ENCODE data around the gene SERPINA5. TPM values are rescaled to one million over a fixed set of nuclear protein-coding genes. Genes with fewer than 3 reads are reported as not detected.
"Not testable (repeated sequence)": the region's sequence is repeated elsewhere in the genome, so short reads cannot be mapped to it uniquely, and the experiment has no call there.

SERPINA5 gene
- total RNA-seq, 4 donors from 2014 or later, result not detected

DNA sequence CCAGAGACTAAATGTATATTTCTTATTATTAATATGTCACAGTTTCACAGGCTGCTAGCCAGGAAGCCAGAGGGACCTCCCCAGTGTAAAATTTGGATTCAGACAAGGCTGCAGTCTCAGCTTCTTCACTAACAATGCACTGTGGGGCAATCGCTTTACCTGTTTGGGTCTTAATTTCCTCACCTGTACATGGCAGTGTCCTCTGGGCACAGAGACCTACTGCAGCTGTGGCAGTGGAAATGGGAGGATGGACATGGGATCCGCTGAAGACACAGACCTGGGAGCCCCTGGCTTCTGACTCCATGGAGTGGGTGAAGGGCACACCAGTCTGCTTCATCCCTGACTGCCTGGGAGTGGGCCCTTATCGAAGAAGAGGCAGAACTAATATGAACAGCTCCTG lies 6.9 kb upstream of the SERPINA5 start:
- TF ChIP-seq, protein P1, sequence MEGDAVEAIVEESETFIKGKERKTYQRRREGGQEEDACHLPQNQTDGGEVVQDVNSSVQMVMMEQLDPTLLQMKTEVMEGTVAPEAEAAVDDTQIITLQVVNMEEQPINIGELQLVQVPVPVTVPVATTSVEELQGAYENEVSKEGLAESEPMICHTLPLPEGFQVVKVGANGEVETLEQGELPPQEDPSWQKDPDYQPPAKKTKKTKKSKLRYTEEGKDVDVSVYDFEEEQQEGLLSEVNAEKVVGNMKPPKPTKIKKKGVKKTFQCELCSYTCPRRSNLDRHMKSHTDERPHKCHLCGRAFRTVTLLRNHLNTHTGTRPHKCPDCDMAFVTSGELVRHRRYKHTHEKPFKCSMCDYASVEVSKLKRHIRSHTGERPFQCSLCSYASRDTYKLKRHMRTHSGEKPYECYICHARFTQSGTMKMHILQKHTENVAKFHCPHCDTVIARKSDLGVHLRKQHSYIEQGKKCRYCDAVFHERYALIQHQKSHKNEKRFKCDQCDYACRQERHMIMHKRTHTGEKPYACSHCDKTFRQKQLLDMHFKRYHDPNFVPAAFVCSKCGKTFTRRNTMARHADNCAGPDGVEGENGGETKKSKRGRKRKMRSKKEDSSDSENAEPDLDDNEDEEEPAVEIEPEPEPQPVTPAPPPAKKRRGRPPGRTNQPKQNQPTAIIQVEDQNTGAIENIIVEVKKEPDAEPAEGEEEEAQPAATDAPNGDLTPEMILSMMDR (IDR thresholded peaks at IDR 0.05), result no peak
- TF ChIP-seq POLR2A (IDR thresholded peaks at IDR 0.05), result no peak
- Histone ChIP-seq H3K27me3 (no peaks in the 10 kb centered on the region), H3K36me3 (no peaks in the 10 kb centered on the region), H3K4me3 (no peak overlapping the region), H3K27ac (no peak overlapping the region), H3K4me1 (no peaks in the 10 kb centered on the region), H3K9me3 (no peaks in the 10 kb centered on the region)
- DNase-seq, result no peak

DNA sequence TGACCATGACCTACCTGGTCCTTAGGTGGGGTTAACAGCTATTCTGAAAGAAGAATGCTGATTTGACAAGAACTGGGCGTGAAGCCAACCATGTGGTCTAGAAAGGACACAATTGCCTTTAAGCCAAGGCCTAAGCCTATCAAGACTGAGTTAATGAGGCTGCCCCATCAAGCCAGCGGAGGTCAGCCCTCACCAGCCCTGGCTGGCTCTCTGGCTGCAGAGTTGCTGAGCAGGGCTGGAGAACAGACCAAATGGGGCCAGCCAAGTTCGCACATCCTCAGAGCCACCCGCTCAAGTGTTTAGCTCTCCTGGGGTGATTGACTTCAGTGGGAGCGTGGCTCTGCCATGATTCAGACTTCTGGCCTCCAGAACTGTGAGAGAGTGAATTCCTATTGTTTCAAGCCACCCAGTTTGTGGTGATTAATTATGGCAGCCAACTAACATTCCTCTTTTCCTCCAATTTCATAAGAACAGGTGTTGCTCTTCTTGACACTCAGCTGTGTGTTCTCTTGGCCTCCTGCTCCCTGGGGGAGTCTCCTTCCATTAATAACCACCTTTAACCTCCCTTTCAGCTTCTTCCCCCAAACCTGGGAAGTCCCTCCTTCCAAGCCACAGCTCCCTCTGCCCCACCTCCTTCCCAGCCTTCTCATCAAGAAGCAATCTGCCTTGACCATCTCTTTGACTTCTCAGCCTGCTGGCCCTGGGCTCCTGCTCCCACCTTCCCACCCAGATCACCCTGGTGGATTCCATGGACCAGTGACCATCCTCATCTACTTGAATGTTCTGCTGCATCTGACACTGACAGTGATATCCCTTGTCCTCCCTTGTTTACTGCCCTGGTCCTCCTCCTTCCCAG lies 5.3 kb upstream of the SERPINA5 start:
- DNase-seq, result peak in 1 of 3 donors; percentile 21
- no peak overlapping the region for H3K27ac ChIP-seq
- no peaks in the 10 kb centered on the region for H3K36me3 ChIP-seq
- no peaks in the 10 kb centered on the region for H3K27me3 ChIP-seq
- H3K4me3 ChIP-seq, result no peak overlapping the region
- no peaks in the 10 kb centered on the region for H3K9me3 ChIP-seq
- TF ChIP-seq POLR2A (IDR thresholded peaks at IDR 0.05), result no peak
- TF ChIP-seq, protein P1 (IDR thresholded peaks at IDR 0.05), result no peak
- no peaks in the 10 kb centered on the region for H3K4me1 ChIP-seq

DNA sequence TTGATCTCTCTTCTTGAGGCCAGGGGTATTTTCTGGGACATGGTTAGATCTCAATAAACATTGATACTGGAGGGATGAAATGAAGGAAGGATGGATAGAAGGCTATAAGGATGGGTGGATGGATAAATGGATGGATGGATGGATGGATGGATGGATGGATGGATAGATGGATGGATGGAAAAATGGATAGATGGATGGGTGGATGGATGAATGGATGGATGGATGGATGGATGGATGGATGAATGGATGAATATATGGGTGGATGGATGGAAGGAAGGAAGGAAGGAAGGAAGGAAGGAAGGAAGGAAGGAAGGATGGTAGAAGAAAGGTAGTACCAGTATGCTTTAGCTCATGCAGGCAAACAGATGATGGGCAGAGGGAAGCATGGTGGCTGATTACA lies 3.8 kb upstream of the SERPINA5 start:
- not testable (repeated sequence) for H3K4me1 ChIP-seq, H3K27me3 ChIP-seq, H3K4me3 ChIP-seq, H3K36me3 ChIP-seq, DNase-seq, H3K27ac ChIP-seq, H3K9me3 ChIP-seq

DNA sequence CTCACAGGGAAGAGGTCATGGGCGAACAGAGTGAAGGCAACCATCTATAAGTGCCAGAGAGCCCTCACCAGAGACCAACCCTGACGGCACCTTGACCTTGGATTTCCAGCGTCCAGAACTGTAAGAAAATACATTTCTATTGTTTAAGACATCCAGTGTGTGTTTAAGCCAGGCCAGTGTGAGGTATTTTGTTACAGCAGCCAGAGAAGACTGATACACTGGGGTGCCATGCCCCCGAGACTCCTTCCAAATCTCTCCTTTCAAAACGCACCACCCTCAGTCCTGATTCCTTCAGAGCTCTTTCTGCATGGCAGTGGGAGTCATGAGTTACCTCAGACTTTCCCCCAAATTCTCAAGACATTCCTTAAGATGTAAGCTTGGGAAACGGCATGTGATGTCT lies 2.5 kb upstream of the SERPINA5 start:
- no peak for TF ChIP-seq POLR2A (IDR thresholded peaks at IDR 0.05)
- TF ChIP-seq, protein P1 (IDR thresholded peaks at IDR 0.05), result no peak
- no peak overlapping the region for H3K4me3 ChIP-seq

DNA sequence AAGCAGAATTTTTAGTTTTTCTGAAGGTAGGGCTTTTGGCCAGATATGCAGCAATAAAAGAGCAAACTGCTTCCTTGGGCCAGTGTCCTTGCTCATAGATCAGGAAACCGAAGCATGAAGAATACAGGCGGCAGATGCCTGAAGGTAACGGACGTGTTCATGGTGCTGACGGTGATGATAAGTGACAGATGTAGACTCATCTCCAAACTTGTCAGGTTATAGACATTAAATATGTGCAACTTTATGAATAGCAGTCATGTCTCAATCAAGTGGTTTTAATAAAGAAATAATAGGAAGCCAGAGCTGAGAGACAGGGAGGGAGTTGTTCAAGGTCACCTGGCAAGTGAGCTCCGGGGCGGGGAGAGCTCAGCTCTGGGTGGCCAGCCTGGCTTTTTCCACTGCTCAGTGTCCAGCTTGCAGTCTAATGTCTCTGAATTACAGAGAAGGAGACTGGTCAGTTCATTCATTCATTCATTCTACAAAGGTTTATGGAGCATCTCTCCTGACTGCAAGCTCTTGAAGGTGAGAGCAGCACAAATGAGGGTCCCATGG lies 1.0 kb downstream of the SERPINA5 start:
- Histone ChIP-seq H3K27me3 (no peaks in the 10 kb centered on the region), H3K36me3 (no peaks in the 10 kb centered on the region), H3K4me1 (no peaks in the 10 kb centered on the region), H3K27ac (no peak overlapping the region), H3K9me3 (no peaks in the 10 kb centered on the region), H3K4me3 (no peak overlapping the region)
- DNase-seq, result no peak
- no peak for TF ChIP-seq POLR2A (IDR thresholded peaks at IDR 0.05)
- TF ChIP-seq, protein P1 (IDR thresholded peaks at IDR 0.05), result no peak

More for the DNA sequence above, 2.5 kb upstream of the SERPINA5 start:
- H3K27ac ChIP-seq, result no peak overlapping the region
- peak in 1 of 3 donors; percentile 8 for DNase-seq
- no peaks in the 10 kb centered on the region for H3K27me3 ChIP-seq
- no peaks in the 10 kb centered on the region for H3K36me3 ChIP-seq
- H3K4me1 ChIP-seq, result no peaks in the 10 kb centered on the region
- H3K9me3 ChIP-seq, result no peaks in the 10 kb centered on the region

DNA sequence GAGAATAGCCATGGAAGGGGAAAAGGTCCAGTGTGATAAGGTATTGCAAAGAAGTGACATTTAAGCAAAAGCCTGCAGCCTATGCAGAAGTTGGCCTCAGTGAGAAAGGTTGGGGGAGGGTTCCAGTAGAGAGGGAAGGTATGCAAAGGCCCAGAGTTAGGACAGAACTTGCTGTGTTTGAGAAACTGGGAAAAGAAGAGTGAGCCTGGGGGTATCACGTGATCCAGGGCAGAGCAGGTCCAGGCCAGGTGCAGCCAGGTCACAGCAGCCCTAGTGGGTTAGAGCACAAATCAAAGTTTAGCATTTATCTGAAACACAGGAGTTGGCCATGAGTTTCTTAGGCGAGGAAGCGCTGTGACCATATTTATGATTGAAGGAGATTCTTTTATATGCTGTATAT lies 1.6 kb downstream of the SERPINA5 start:
- Histone ChIP-seq H3K4me1 (no peaks in the 10 kb centered on the region), H3K36me3 (no peaks in the 10 kb centered on the region), H3K27ac (no peak overlapping the region), H3K4me3 (no peak overlapping the region), H3K9me3 (no peaks in the 10 kb centered on the region), H3K27me3 (no peaks in the 10 kb centered on the region)
- no peak for TF ChIP-seq POLR2A (IDR thresholded peaks at IDR 0.05)
- TF ChIP-seq, protein P1 (IDR thresholded peaks at IDR 0.05), result no peak
- DNase-seq, result no peak
